ENCODE results near the gene PITPNM3.

Gene PITPNM3

DNA sequence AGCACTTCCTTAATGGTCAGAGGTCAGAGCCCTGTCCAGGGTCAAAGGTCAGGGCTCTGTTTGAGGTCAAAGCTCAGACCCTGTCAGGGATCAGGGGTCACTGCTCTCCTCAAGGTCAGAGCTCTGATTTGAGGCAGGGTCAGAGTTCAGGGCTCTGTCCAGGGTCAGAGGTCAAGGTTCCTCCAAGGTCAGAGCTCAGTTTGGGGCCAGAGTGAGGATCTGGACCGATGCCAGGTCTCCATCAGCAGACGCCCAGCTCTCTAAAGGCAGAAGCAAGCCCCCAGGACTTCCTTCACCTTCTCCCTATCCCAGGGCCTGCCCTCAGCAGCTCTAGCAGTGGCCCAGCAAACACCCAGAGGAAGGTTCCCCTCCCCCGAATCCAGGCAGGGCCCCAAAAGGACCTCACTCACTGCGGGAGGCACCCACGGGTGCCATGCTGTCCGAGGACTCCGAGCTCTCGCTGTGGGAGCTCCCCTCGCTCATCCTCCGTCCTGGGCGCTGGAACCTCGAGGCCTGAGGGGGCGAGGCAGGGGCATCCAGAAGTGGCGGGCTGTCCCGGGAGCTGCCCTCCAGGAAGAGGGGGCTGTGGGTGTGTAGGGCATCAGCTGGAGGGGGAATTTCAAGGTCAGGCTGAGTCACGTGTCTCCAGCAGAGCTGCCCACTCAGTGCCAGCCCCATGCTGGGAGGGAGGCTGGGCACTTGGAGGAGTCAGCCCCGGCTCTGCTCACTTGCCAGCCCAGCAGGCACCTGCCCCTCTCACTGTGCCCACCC, 85.4 kb downstream of the PITPNM3 start:
- no peak for DNase-seq (ENCODE audit: extremely low spot score)
- ChIA-PET CTCF (interaction anchor here (1.0 to 3.5 kb wide), 7 partner anchors 7 to 534 kb away, joined by 3 to 22 read pairs (median 5); no protein-coding TSS in a partner anchor), POLR2A (no interaction called here)
- TF ChIP-seq CTCF (IDR thresholded peaks at IDR 0.05; ENCODE audit: control extremely low read depth, extremely low read depth, low read depth, missing control alignments) = no peak

DNA sequence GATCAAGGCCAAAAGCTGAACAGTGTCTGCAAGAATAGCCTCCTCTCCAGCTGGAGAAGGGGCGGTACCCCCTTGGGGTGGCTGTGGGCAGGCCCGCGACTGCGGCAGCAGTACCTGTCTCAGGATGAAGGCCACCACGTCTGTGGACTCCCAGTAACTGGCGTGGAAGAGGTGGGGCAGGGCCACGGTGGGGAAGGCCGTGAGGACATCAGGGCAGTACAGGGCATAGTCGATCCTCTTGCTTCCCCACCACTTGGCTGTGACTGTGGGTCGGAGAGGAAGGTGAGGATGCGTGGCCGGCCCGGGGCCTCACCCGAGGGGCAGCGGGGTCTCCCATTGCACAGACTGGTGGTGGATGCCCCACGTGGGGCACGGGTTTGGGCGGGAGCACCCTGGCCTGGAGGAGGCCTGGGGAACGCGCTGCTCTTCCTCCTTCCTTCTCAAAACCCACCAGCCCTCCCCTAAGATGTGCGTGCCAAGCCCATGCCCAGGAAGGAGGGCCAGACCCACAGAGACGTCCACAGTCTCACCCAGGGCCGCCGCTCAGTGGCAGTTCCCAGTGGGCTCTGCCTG, 86.1 kb downstream of the PITPNM3 start:
- no peak for DNase-seq (ENCODE audit: extremely low spot score)
- POLR2A ChIA-PET = no interaction called here
- TF ChIP-seq CTCF (IDR thresholded peaks at IDR 0.05; ENCODE audit: control extremely low read depth, extremely low read depth, low read depth, missing control alignments) = no peak
- CTCF ChIA-PET = interaction anchor here (1.1 to 2.1 kb wide), 3 partner anchors 21 to 534 kb away, joined by 3 to 8 read pairs (median 3); no protein-coding TSS in a partner anchor

DNA sequence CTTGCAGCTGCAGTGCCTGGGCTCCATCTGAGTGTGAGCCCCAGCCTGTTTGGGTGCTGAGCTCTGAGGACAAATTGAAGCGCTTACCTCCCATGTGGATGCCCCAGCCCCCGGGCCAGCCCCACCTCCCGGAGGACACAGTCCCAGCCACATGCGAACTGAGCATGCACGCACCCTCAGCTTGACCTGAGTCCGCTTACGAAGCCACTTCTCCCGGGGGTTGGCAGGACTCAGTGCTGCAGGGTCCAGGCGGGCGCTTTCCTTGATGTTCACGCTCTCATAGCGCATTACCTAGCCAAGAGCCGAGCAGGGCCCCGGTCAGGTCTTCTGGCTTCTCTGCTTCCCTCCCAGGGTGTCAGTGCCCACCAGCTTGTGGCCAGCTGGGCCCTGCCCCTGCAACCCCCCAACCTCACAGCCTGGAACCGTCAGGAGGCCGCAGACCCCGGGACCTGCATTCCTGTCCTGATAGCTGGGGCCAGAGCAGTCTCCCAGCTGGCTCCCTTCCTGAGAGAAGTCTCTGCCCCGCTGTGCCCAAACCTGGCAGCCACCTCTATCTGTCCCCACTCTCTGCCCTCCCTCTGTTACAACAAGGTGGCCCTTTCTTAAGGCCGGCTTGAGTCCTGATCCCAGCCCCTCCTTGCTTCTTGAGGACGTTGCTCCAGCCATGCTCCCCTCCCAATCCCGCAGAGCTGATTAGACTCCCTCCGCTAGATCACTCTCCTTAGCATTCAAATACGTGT, 88.1 kb downstream of the PITPNM3 start:
- ChIA-PET CTCF (no interaction called here), POLR2A (no interaction called here)
- TF ChIP-seq CTCF (IDR thresholded peaks at IDR 0.05; ENCODE audit: control extremely low read depth, extremely low read depth, low read depth, missing control alignments) = no peak
- DNase-seq (ENCODE audit: extremely low spot score) = no peak

DNA sequence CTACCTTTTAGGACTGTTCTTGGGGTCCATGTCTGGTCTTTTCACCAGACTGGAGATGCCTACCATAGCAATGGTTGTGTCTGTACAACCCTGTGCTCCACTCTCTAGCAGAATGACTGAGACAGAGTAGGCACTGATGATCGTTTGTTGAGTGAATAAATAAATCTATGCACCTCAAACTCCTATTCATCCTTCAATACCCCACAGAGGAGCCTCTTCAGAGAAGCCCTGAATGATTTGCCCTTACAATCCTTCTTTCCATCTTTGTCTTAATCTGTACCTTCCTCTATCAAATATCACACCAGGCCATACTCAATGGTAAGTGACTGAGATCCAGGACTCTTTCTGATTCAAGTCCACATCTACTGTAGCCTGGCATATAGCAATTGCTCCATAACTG, 88.8 kb downstream of the PITPNM3 start:
- no peak for DNase-seq (ENCODE audit: extremely low spot score)
- ChIA-PET POLR2A (no interaction called here), CTCF (no interaction called here)
- TF ChIP-seq CTCF (IDR thresholded peaks at IDR 0.05; ENCODE audit: control extremely low read depth, extremely low read depth, low read depth, missing control alignments) = no peak

DNA sequence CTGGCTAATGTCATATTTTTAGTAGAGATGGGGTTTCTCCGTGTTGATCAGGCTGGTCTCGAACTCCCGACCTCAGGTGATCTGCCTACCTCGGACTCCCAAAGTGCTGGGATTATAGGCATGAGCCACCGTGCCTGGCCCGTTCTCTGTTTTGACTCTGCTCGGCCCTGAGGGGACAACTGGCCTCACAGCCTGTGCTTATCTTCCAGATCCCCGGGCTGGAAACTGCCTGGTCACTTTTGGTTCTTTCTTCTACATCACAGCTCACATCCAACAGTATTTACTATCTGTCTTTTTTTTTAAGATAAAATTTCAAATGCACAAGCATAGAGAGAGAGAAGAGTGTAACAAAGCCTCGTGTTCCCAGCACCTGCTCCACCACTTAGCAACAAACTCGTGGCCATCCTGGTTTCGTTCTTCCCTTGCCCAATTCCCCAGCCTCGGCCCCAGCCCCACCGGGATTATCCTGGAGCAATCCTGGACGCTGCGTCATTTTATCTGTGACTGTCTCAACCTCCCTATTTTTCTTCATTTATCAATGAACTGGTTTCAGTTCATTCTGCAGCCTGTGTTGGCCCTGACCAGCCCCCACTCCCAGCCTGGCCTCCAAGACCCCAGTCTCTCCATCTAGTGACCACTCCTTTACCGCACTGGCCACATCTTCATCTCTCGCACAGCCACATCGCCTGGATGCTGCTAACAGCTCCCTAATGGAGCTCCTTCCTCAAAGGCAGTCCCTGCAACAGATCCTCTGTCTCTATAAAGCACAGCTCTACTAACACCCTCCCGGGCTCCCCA, 91.0 kb downstream of the PITPNM3 start:
- ChIA-PET POLR2A (no interaction called here), CTCF (interaction anchor here (4.5 kb wide), 1 partner anchor 8 kb away, joined by 22 read pairs; no protein-coding TSS in a partner anchor)
- TF ChIP-seq CTCF (IDR thresholded peaks at IDR 0.05; ENCODE audit: control extremely low read depth, extremely low read depth, low read depth, missing control alignments) = no peak
- no peak for DNase-seq (ENCODE audit: extremely low spot score)

Measured in GM10248 (cell line).